Heart left ventricle (tissue), 13 donors: ENCODE results near the gene EML1.

Source experiments
- POLR2A ChIP-seq, 2 donors: fragments of 450-650 bp; IDR thresholded peaks; one replicate each; pipeline ENCODE4 v1.6.1; 2017; ENCODE audit warnings: antibody characterized with exemption in 2 of 2, mild to moderate bottlenecking in 2 of 2, moderate library complexity in 2 of 2
- TF ChIP-seq, protein P1 (sequence below), 12 donors: fragments of 200-600 bp; sonication (generic) in 4 of 12; IDR thresholded peaks; one replicate each; pipeline versions ENCODE4 v1.5.0 to v1.8.0; 2018 to 2022; ENCODE audit warnings: antibody characterized with exemption in 12 of 12, mild to moderate bottlenecking in 5 of 12
- donor health status: ischemic (EF 13 %, LVEDD 7.1; RV severe dilation, severe dysfunction).
- donor health status: DM: no; HTN: yes; CAD: no.
- donor health status: DM: no; HTN: no; CAD: no.
- donor health status: ischemic (EF 25% LVEDD 6.9; RV normal size, moderate dysfunction).
- donor health status: ischemic (EF 25% LVEDD 5.7; RV mildly dilated, moderate dysfunction).
- donor health status: ischemic (EF 35%, LVEDD 5.7; RV mildly dilated, moderate dysfunction).
- donor health status: nonischemic (EF 11% LVEDD 7.7; RV severe dilation, severe dysfunction).
- donor health status: DM: yes; HTN: yes; CAD: no.
- donor health status: PGD.
- donor health status: ischemic (EF 29% LVEDD 5.4; RV normal size, mild dysfunction).
- donor health status: nonischemic (EF 23%, LVEDD 6.1; RV moderate dilation, normal function).

DNA sequence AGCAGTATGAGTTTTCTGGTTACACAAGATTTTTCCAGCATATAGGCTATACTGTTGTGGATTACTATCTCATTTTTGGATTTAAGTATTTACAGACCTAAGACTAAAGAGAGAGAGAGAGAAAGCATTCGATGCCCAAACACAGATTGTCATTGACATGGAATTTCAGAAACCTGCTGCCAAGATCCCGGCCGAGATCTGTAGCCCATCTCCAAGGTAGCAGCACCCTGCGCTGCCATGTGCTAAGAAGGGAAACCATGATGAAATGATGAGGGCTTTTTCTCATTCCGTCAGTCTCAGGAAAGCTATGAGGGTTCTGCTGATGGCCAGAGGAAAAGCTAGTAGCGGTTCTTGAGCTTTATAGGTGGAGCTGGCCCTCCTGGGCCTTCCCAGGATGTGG, 136.4 kb downstream of the EML1 start:
- TF ChIP-seq, protein P1, sequence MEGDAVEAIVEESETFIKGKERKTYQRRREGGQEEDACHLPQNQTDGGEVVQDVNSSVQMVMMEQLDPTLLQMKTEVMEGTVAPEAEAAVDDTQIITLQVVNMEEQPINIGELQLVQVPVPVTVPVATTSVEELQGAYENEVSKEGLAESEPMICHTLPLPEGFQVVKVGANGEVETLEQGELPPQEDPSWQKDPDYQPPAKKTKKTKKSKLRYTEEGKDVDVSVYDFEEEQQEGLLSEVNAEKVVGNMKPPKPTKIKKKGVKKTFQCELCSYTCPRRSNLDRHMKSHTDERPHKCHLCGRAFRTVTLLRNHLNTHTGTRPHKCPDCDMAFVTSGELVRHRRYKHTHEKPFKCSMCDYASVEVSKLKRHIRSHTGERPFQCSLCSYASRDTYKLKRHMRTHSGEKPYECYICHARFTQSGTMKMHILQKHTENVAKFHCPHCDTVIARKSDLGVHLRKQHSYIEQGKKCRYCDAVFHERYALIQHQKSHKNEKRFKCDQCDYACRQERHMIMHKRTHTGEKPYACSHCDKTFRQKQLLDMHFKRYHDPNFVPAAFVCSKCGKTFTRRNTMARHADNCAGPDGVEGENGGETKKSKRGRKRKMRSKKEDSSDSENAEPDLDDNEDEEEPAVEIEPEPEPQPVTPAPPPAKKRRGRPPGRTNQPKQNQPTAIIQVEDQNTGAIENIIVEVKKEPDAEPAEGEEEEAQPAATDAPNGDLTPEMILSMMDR (IDR thresholded peaks at IDR 0.05) = no peak
- no peak for TF ChIP-seq POLR2A (IDR thresholded peaks at IDR 0.05)
